HEK293T (cell line): ENCODE results near the gene KIAA1671.

ENCODE experiments used
- CTCF ChIA-PET: fragments of 350-600 bp; formaldehyde crosslinking; extraction: SDS; loops from one replicate; lab custom pipeline; 2021; ENCODE audit warnings: antibody characterized with exemption, inconsistent platforms; lab: Yijun Ruan, JAX
- POLR2A ChIA-PET: fragments of 350-600 bp; formaldehyde crosslinking; extraction: SDS; loops from one replicate; lab custom pipeline; 2020; ENCODE audit warnings: antibody characterized with exemption, inconsistent platforms; lab: Yijun Ruan, JAX
- DNase-seq: peaks from one replicate; pipeline ENCODE4 v3.0.0; 2012; ENCODE audit warnings: mixed read lengths; ENCODE audit errors: extremely low spot score
- ARNT ChIP-seq: fragments of 450-650 bp; IDR thresholded peaks from 2 replicates; pipeline ENCODE4 v1.6.1; 2017; ENCODE audit warnings: mild to moderate bottlenecking
- BHLHE40 ChIP-seq: fragments of 450-650 bp; IDR thresholded peaks from 2 replicates; pipeline ENCODE4 v1.6.1; 2016; ENCODE audit warnings: mild to moderate bottlenecking, moderate library complexity, borderline replicate concordance
- CTBP1 ChIP-seq: fragments of 450-650 bp; IDR thresholded peaks from 2 replicates; pipeline ENCODE4 v1.6.1; 2016; ENCODE audit warnings: borderline replicate concordance
- ELF4 ChIP-seq: fragments of 450-650 bp; IDR thresholded peaks from 2 replicates; pipeline ENCODE4 v1.6.1; 2017; ENCODE audit warnings: antibody characterized with exemption
- FOXA1 ChIP-seq: fragments of 450-650 bp; IDR thresholded peaks from 2 replicates; pipeline ENCODE4 v1.6.1; 2016; ENCODE audit warnings: mild to moderate bottlenecking
- FOXK2 ChIP-seq: fragments of 450-650 bp; IDR thresholded peaks from 2 replicates; pipeline ENCODE4 v1.6.1; 2016; ENCODE audit warnings: mild to moderate bottlenecking
- FOXM1 ChIP-seq: fragments of 450-650 bp; IDR thresholded peaks from 2 replicates; pipeline ENCODE4 v1.6.1; 2017; ENCODE audit warnings: mild to moderate bottlenecking, borderline replicate concordance
- HDGF ChIP-seq: fragments of 450-650 bp; IDR thresholded peaks from 2 replicates; pipeline ENCODE4 v1.6.1; 2017; ENCODE audit warnings: antibody characterized with exemption, borderline replicate concordance
- L3MBTL2 ChIP-seq: fragments of 450-650 bp; conservative IDR thresholded peaks from 2 replicates; pipeline ENCODE4 v1.6.1; 2016; ENCODE audit warnings: mild to moderate bottlenecking
- LEF1 ChIP-seq: fragments of 450-650 bp; IDR thresholded peaks from 2 replicates; pipeline ENCODE4 v1.6.1; 2017; ENCODE audit warnings: mild to moderate bottlenecking, borderline replicate concordance
- NFRKB ChIP-seq: fragments of 450-650 bp; IDR thresholded peaks from 2 replicates; pipeline ENCODE4 v1.6.1; 2016; ENCODE audit warnings: mild to moderate bottlenecking, moderate library complexity
- SP1 ChIP-seq: fragments of 450-650 bp; IDR thresholded peaks from 2 replicates; pipeline ENCODE4 v1.6.1; 2017
- SUZ12 ChIP-seq: fragments of 450-650 bp; IDR thresholded peaks from 2 replicates; pipeline ENCODE4 v1.6.1; 2016; ENCODE audit warnings: mild to moderate bottlenecking
- TARDBP ChIP-seq: fragments of 450-650 bp; IDR thresholded peaks from 2 replicates; pipeline ENCODE4 v1.6.1; 2016
- ZNF384 ChIP-seq: fragments of 450-650 bp; IDR thresholded peaks from 2 replicates; pipeline ENCODE4 v1.6.1; 2016
- TF ChIP-seq, protein P1 (sequence below): fragments of 450-650 bp; IDR thresholded peaks from 2 replicates; pipeline ENCODE4 v1.6.1; 2016

Gene KIAA1671

DNA sequence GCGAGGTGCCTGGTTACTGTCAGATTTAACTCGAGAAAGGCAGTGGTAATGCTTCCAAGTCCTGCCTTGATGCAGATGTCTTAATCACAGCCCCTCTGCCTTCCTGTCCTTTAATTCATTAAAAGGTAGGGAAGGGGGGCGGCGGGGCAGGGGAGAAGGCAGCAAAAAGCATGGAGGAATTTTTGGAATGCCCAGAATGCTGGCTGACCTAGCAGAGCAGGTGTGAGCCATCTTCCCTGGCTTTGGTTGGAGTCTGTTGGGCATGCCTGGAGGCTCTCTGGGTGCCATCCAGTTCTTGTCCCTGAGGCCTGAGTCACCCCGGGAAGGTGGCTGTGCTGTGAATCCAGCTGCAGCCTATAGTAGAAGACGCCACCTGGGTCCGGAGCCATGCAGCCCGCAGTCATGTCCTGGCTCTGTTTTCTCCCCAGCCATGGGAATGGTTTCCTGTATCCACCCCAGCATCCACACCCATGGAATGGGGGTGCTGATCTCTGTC is 15.6 kb downstream of the KIAA1671 start:
- no peak for TF ChIP-seq FOXM1
- TF ChIP-seq ARNT = no peak
- no peak for TF ChIP-seq FOXK2
- TF ChIP-seq SUZ12 = no peak
- no peak for TF ChIP-seq NFRKB
- no peak for TF ChIP-seq HDGF
- TF ChIP-seq CTBP1 = no peak
- TF ChIP-seq TARDBP = no peak
- TF ChIP-seq ZNF384 = no peak
- TF ChIP-seq ELF4 = no peak
- TF ChIP-seq L3MBTL2 = no peak
- no peak for DNase-seq
- CTCF ChIA-PET = no interaction called here
- POLR2A ChIA-PET = no interaction called here

GRCh38 chr22:24969560-24970301 is 17.2 kb downstream of the KIAA1671 start:
- DNase-seq = no peak
- TF ChIP-seq HDGF = no peak
- no peak for TF ChIP-seq ARNT
- TF ChIP-seq, protein P1, sequence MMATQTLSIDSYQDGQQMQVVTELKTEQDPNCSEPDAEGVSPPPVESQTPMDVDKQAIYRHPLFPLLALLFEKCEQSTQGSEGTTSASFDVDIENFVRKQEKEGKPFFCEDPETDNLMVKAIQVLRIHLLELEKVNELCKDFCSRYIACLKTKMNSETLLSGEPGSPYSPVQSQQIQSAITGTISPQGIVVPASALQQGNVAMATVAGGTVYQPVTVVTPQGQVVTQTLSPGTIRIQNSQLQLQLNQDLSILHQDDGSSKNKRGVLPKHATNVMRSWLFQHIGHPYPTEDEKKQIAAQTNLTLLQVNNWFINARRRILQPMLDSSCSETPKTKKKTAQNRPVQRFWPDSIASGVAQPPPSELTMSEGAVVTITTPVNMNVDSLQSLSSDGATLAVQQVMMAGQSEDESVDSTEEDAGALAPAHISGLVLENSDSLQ = no peak
- TF ChIP-seq ELF4 = no peak
- TF ChIP-seq L3MBTL2 = no peak
- TF ChIP-seq BHLHE40 = no peak
- no peak for TF ChIP-seq NFRKB
- TF ChIP-seq FOXK2 = no peak
- TF ChIP-seq CTBP1 = no peak
- no peak for TF ChIP-seq TARDBP
- TF ChIP-seq SP1 = no peak
- no peak for TF ChIP-seq FOXM1
- POLR2A ChIA-PET = no interaction called here
- CTCF ChIA-PET = interaction anchor here (1.0 kb wide), 1 partner anchor 79 kb away, joined by 3 read pairs; no protein-coding TSS in a partner anchor

GRCh38 chr22:24972369-24972768 is 19.9 kb downstream of the KIAA1671 start:
- TF ChIP-seq FOXM1 (no peak), SP1 (no peak), BHLHE40 (no peak), LEF1 (no peak), ARNT (no peak), HDGF (no peak), SUZ12 (no peak), ZNF384 (no peak), TARDBP (no peak)
- no peak for DNase-seq
- CTCF ChIA-PET = no interaction called here
- POLR2A ChIA-PET = no interaction called here

DNA sequence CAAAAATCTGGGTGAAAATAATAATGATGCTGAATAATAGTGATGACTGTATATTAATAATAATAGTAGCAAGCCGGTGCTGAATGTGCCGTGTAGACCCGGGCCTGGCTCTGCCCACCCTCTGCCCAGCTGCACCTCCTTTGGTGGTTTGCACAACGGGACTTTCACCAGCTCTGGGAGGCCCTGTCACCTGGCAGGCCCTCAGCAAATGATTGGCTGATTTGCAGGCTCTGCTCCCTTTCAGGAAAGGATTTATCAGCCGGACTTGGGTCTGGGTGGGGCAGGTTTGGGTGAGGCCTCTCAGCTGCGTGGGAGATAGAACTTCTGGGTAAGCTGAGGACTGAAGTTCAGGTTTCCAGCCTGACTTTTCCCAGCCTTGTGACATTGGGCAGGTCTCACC is 21.4 kb downstream of the KIAA1671 start:
- ChIA-PET CTCF (no interaction called here), POLR2A (interaction anchor here (0.9 kb wide), 1 partner anchor 14 kb away, joined by 3 read pairs; no protein-coding TSS in a partner anchor)
- TF ChIP-seq HDGF (no peak), FOXA1 (no peak), L3MBTL2 (no peak), BHLHE40 (no peak), NFRKB (no peak)
- no peak for DNase-seq

DNA sequence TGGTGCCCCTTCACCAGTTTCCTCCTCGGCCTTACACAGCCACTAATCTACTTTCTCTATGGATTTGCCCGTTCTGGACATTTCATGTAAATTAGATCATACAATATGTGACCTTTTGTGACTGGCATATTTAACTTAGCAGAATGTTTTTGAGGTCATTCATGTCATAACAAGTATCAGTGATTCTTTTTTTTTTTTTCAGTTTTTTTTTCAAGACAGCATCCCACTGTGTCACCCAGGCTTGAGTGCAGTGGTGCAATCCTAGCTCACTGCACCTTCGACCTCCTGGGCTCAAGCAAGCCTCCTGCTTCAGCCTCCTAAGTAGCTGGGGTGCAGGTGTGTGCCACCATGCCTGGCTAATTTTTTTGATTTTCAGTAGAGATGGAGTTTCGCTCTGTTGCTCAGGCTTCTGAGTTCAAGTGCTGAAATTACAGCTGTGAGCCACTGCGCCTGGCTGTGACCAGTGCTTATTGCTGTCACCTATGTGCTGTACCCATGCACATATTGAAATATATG is 22.7 kb downstream of the KIAA1671 start:
- no peak for DNase-seq
- ChIA-PET POLR2A (no interaction called here), CTCF (no interaction called here)
- TF ChIP-seq BHLHE40 = no peak
- TF ChIP-seq ZNF384 = no peak
- TF ChIP-seq SUZ12 = no peak
- no peak for TF ChIP-seq CTBP1
- TF ChIP-seq L3MBTL2 = no peak
- no peak for TF ChIP-seq LEF1
- no peak for TF ChIP-seq ELF4
- TF ChIP-seq ARNT = no peak
- no peak for TF ChIP-seq FOXK2
- TF ChIP-seq NFRKB = no peak
- no peak for TF ChIP-seq TARDBP
- no peak for TF ChIP-seq HDGF
- TF ChIP-seq FOXM1 = no peak
- TF ChIP-seq, protein P1 = no peak
- no peak for TF ChIP-seq FOXA1
- TF ChIP-seq SP1 = no peak

GRCh38 chr22:24975813-24976341 is 23.4 kb downstream of the KIAA1671 start:
- no peak for DNase-seq
- TF ChIP-seq ZNF384 (no peak), ARNT (no peak), FOXA1 (no peak), L3MBTL2 (no peak), FOXM1 (no peak), FOXK2 (no peak), CTBP1 (no peak), TARDBP (no peak), BHLHE40 (no peak), SP1 (no peak), NFRKB (no peak), SUZ12 (no peak), HDGF (no peak), ELF4 (no peak), LEF1 (no peak)
- TF ChIP-seq, protein P1 = no peak
- POLR2A ChIA-PET = interaction anchor here (0.7 to 1.0 kb wide), 2 partner anchors 15 to 23 kb away, joined by 3 read pairs; no protein-coding TSS in a partner anchor
- CTCF ChIA-PET = no interaction called here
